IMR-90 (cell line): ENCODE data around the gene HJURP. TPM values are rescaled to one million over a fixed set of nuclear protein-coding genes. Genes with fewer than 3 reads are reported as not detected.
A peak's percentile ranks its signal among the peaks of the same experiment; 100 is the strongest.

Source experiments
- ATAC-seq: fragments of 200-7000 bp; cut with Tn5 transposase; 2 replicates; pipeline ENCODE4 v1.9.1; 2020; ENCODE audit warnings: low read depth, mild to moderate bottlenecking, moderate library complexity
- BruUV-seq: library from RNA; stranded (reverse); fragments of 400-500 nt; replicated peaks from 2 replicates; lab custom pipeline; 2021; lab: Mats Ljungman, UMichigan
- CTCF ChIA-PET: fragments of 300-600 bp; formaldehyde crosslinking; extraction: SDS; loops from one replicate; lab custom pipeline; 2021; ENCODE audit warnings: antibody characterized with exemption; lab: Yijun Ruan, JAX
- POLR2A ChIA-PET: fragments of 300-600 bp; sonication (Branson Sonifier 250); formaldehyde crosslinking; loops from one replicate; lab custom pipeline; 2022; ENCODE audit warnings: antibody characterized with exemption; ENCODE audit not compliant: unreplicated experiment; lab: Charles Lee
- DNase-seq: peaks from one replicate; pipeline ENCODE4 v3.0.0; 2013
- H2AFZ ChIP-seq: replicated peaks from 2 replicates; pipeline ENCODE3; 2013; ENCODE audit warnings: low read length, mild to moderate bottlenecking; ENCODE audit not compliant: poor library complexity
- H2AK5ac ChIP-seq: 2 replicates; pipeline ENCODE4 v1.6.1; 2013; ENCODE audit warnings: low read depth, low read length, inconsistent platforms
- H2AK9ac ChIP-seq: replicated peaks from 2 replicates; pipeline ENCODE3; 2013; ENCODE audit warnings: mild to moderate bottlenecking, low read depth, low read length, moderate library complexity; ENCODE audit not compliant: poor library complexity
- H2BK120ac ChIP-seq: 2 replicates; pipeline ENCODE4 v1.6.1; 2013; ENCODE audit warnings: low read depth, low read length, inconsistent platforms
- H2BK15ac ChIP-seq: 3 replicates; pipeline ENCODE4 v1.6.1; 2013; ENCODE audit warnings: low read depth, low read length, inconsistent platforms
- H2BK20ac ChIP-seq: 2 replicates; pipeline ENCODE4 v1.6.1; 2013; ENCODE audit warnings: low read depth, mild to moderate bottlenecking, inconsistent platforms, low read length, moderate library complexity
- H2BK5ac ChIP-seq: 2 replicates; pipeline ENCODE4 v1.6.1; 2013; ENCODE audit warnings: mild to moderate bottlenecking, low read depth, low read length, inconsistent platforms; ENCODE audit not compliant: poor library complexity, severe bottlenecking
- H3K14ac ChIP-seq: replicated peaks from 2 replicates; pipeline ENCODE4 v1.6.1; 2013; ENCODE audit warnings: low read depth, low read length, inconsistent platforms
- H3K18ac ChIP-seq: 2 replicates; pipeline ENCODE4 v1.6.1; 2013; ENCODE audit warnings: low read depth, low read length, control low read depth
- H3K23ac ChIP-seq: 2 replicates; pipeline ENCODE4 v1.6.1; 2013; ENCODE audit warnings: low read depth, low read length, inconsistent platforms
- H3K27ac ChIP-seq: 2 replicates; pipeline ENCODE4 v1.5.1; 2013; ENCODE audit warnings: mild to moderate bottlenecking, control low read depth, low read length; ENCODE audit not compliant: insufficient read depth
- H3K27me3 ChIP-seq: 2 replicates; pipeline ENCODE4 v1.6.1; 2013; ENCODE audit warnings: low read length; ENCODE audit not compliant: control insufficient read depth, insufficient read depth
- H3K36me3 ChIP-seq: 2 replicates; pipeline ENCODE4 v1.6.1; 2013; ENCODE audit warnings: low read length, mixed read lengths; ENCODE audit not compliant: control insufficient read depth, insufficient read depth
- H3K4ac ChIP-seq: 2 replicates; pipeline ENCODE4 v1.6.1; 2013; ENCODE audit warnings: low read depth, low read length, inconsistent platforms
- H3K4me1 ChIP-seq: 2 replicates; pipeline ENCODE4 v1.6.1; 2013; ENCODE audit warnings: low read length, mixed read lengths; ENCODE audit not compliant: control insufficient read depth, insufficient read depth
- H3K4me2 ChIP-seq: 2 replicates; pipeline ENCODE4 v1.6.1; 2013; ENCODE audit warnings: low read depth, mild to moderate bottlenecking, control low read depth, low read length, moderate library complexity
- H3K4me3 ChIP-seq: 2 replicates; pipeline ENCODE4 v1.5.1; 2013; ENCODE audit warnings: low read depth, mild to moderate bottlenecking, control low read depth, low read length, moderate library complexity; ENCODE audit not compliant: insufficient read depth
- H3K56ac ChIP-seq: 2 replicates; pipeline ENCODE4 v1.6.1; 2013; ENCODE audit warnings: low read length, inconsistent platforms; ENCODE audit not compliant: insufficient read depth; ENCODE audit errors: extremely low read depth
- H3K79me1 ChIP-seq, 2 experiments: 2 replicates each; pipeline ENCODE4 v1.6.1; 2013; ENCODE audit warnings: low read length in 2 of 2, inconsistent platforms in 1 of 2, low read depth in 1 of 2
- H3K9ac ChIP-seq: 2 replicates; pipeline ENCODE4 v1.6.1; 2013; ENCODE audit warnings: low read depth, low read length, control low read depth
- H3K9me1 ChIP-seq: 2 replicates; pipeline ENCODE4 v1.6.1; 2013; ENCODE audit warnings: low read length, inconsistent platforms; ENCODE audit not compliant: insufficient read depth
- H3K9me3 ChIP-seq: 2 replicates; pipeline ENCODE4 v1.6.1; 2013; ENCODE audit warnings: low read length; ENCODE audit not compliant: control insufficient read depth, insufficient read depth
- H4K20me1 ChIP-seq: 2 replicates; pipeline ENCODE4 v1.6.1; 2013; ENCODE audit warnings: low read length, inconsistent platforms; ENCODE audit not compliant: insufficient read depth
- H4K5ac ChIP-seq: 2 replicates; pipeline ENCODE4 v1.6.1; 2013; ENCODE audit warnings: mild to moderate bottlenecking, low read depth, low read length, control low read depth
- H4K8ac ChIP-seq, 2 experiments: 2 replicates each; pipeline ENCODE4 v1.6.1; 2013; ENCODE audit warnings: low read depth in 2 of 2, low read length in 2 of 2, control low read depth in 1 of 2, inconsistent platforms in 1 of 2
- H4K91ac ChIP-seq: 2 replicates; pipeline ENCODE4 v1.6.1; 2013; ENCODE audit warnings: low read depth, low read length, inconsistent platforms; ENCODE audit not compliant: insufficient read depth
- CHD1 ChIP-seq: IDR thresholded peaks from 2 replicates; pipeline ENCODE4 v1.6.1; 2012; ENCODE audit warnings: low read depth, low read length, improper control_type of control experiment
- CTCF ChIP-seq: conservative IDR thresholded peaks from 2 replicates; pipeline ENCODE4 v1.5.1; 2012; ENCODE audit warnings: mild to moderate bottlenecking, low read depth, low read length, improper control_type of control experiment
- FOS ChIP-seq: fragments of 150-350 bp; IDR thresholded peaks from 2 replicates; pipeline ENCODE4 v1.6.1; 2016; ENCODE audit warnings: low read depth, low read length
- MAZ ChIP-seq: IDR thresholded peaks from 2 replicates; pipeline ENCODE4 v1.6.1; 2012; ENCODE audit warnings: low read depth, mild to moderate bottlenecking, low read length, improper control_type of control experiment, moderate library complexity, borderline replicate concordance
- RFX5 ChIP-seq: IDR thresholded peaks from 2 replicates; pipeline ENCODE4 v1.8.0; 2012; ENCODE audit warnings: low read depth, mild to moderate bottlenecking, low read length, moderate library complexity
- USF2 ChIP-seq: fragments of 150-350 bp; IDR thresholded peaks from 2 replicates; pipeline ENCODE4 v1.6.1; 2017; ENCODE audit warnings: mild to moderate bottlenecking, antibody characterized with exemption, low read length, low read depth
- WGBS, 2 experiments: methylation state at CpG; one replicate each; pipeline versions ENCODE4 v1.1.5 to v1.1.7; 2013; ENCODE audit warnings: missing lambda C conversion rate in 2 of 2; ENCODE audit not compliant: insufficient read length in 1 of 2; ENCODE audit errors: extremely low coverage in 2 of 2; 5-methylcytosine and 5-hydroxymethylcytosine counted together
- dilution Hi-C: fragments of 300-500 bp; cut with HindIII; formaldehyde crosslinking; loops from one replicate; pipeline ENCODE4 v1.14.3; 2018; ENCODE audit warnings: low sequenced_read_pairs; ENCODE audit not compliant: unreplicated experiment
- in situ Hi-C: fragments of 300-500 bp; cut with MboI; formaldehyde crosslinking; loops from 3 replicates; pipeline ENCODE4 v1.14.3; 2019; ENCODE audit warnings: low sequenced_read_pairs, inconsistent platforms, mixed read lengths
- intact Hi-C: fragments of 100-400 bp; cut with micrococcal nuclease; formaldehyde crosslinking; loops from 2 replicates; pipeline ENCODE4 v1.10.0; 2022
- polyA plus RNA-seq, 3 experiments: library from polyadenylated mRNA; depleted of rRNA; stranded (reverse); fragments of >200 nt; gene quantifications; 2 replicates each; pipeline ENCODE4 v1.2.3, GENCODE V29; 2012; ENCODE audit warnings: low replicate concordance in 1 of 3
- total RNA-seq: library from RNA; depleted of rRNA; stranded (reverse); fragments of >200 nt; gene quantifications from 2 replicates; pipeline ENCODE4 v1.2.3, GENCODE V29; 2012

HJURP gene
- total and polyA plus RNA-seq, 2 of the 4 experiments (the other 2 are of a cell fraction), result 22.6 to 26.5 TPM

GRCh38 chr2:233822781-233823730 lies 31.3 kb downstream of the HJURP start (continued):
- TF ChIP-seq FOS, result no peak

- Histone ChIP-seq H3K9me3 (no peaks in the 10 kb centered on the region), H4K91ac (no peak overlapping the region), H3K4me1 (no peaks in the 10 kb centered on the region), H3K4ac (no peak overlapping the region), H3K4me2 (no peak overlapping the region), H2AK5ac (no peak overlapping the region), H3K36me3 (no peaks in the 10 kb centered on the region), H3K18ac (no peak overlapping the region), H4K8ac (no peak overlapping the region), H2BK20ac (no peak overlapping the region), H3K56ac (no peak overlapping the region), H4K20me1 (no peaks in the 10 kb centered on the region), H2BK15ac (no peak overlapping the region), H3K23ac (no peak overlapping the region), H3K27ac (no peak overlapping the region), H3K14ac (no peak overlapping the region), H3K9ac (no peak overlapping the region), H3K27me3 (peaks cover 10% of the 10 kb centered on the region), H2BK120ac (no peak overlapping the region), H2AFZ (peak overlapping the region; percentile 14), H3K4me3 (no peak overlapping the region), H3K9me1 (no peaks in the 10 kb centered on the region), H2BK5ac (no peak overlapping the region), H3K79me1 (no peaks in the 10 kb centered on the region), H4K5ac (no peak overlapping the region), H2AK9ac (no peak overlapping the region)
- ATAC-seq (no peak), DNase-seq (no peak)
- dilution Hi-C loops (no loop called here), in situ Hi-C loops (no loop called here), intact Hi-C loops (no loop called here)
- ChIA-PET CTCF (no interaction called here), POLR2A (no interaction called here)
- TF ChIP-seq USF2, result no peak
- no peak for TF ChIP-seq CTCF
- no peak for TF ChIP-seq CHD1
- TF ChIP-seq RFX5, result no peak
- no peak for TF ChIP-seq MAZ
- no TSS peak for BruUV-seq
- WGBS, 2 experiments, result 80% methylated on average over 7 of the region's 21 CpGs; no CpG with 5 or more reads in 1 of the 2 experiments
These were observed 32.1 kb downstream of the HJURP start for GRCh38 chr2:233822101-233822771.
